Adrenal gland (tissue), 12 donors: ENCODE measurements around the gene RILP. TPM values are rescaled to one million over a fixed set of nuclear protein-coding genes. Genes with fewer than 3 reads are reported as not detected.

Source experiments
- DNase-seq, 7 donors: peaks; one replicate each; pipeline ENCODE4 v3.0.0-alpha.2; 2019 to 2020
- H3K27ac ChIP-seq, 5 donors: fragments of 200-600 bp; sonication (generic) in 4 of 5; 1 replicate in 3 of 5; 2 replicates in 2 of 5; pipeline versions ENCODE4 v1.5.1 to v1.8.0; 2016 to 2020; ENCODE audit warnings: mild to moderate bottlenecking in 1 of 5
- H3K27me3 ChIP-seq: fragments of 200-600 bp; 2 replicates; pipeline ENCODE4 v1.8.0; 2021
- H3K36me3 ChIP-seq, 2 donors: fragments of 200-600 bp; replicated peaks in 1 of 2; 1 replicate in 1 of 2; 2 replicates in 1 of 2; pipeline versions ENCODE4 v1.5.1 to v1.8.0; 2018 to 2022
- H3K4me1 ChIP-seq, 2 donors: fragments of 200-600 bp; replicated peaks in 1 of 2; 1 replicate in 1 of 2; 2 replicates in 1 of 2; pipeline versions ENCODE4 v1.5.1 to v1.8.0; 2018 to 2021
- H3K4me3 ChIP-seq, 4 donors: fragments of 200-600 bp; sonication (generic) in 3 of 4; one replicate each; pipeline ENCODE4 v1.5.1; 2016 to 2018
- H3K9me3 ChIP-seq, 3 donors: fragments of 200-600 bp; sonication (generic) in 1 of 3; replicated peaks in 1 of 3; 1 replicate in 2 of 3; 2 replicates in 1 of 3; pipeline versions ENCODE4 v1.5.1 to v1.8.0; 2016 to 2021
- POLR2A ChIP-seq, 2 donors: fragments of 450-650 bp; IDR thresholded peaks; one replicate each; pipeline ENCODE4 v1.6.1; 2017; ENCODE audit warnings: antibody characterized with exemption in 2 of 2, mild to moderate bottlenecking in 2 of 2, moderate library complexity in 1 of 2
- WGBS, 4 donors: extraction: QIAGEN DNeasy Blood & Tissue Kit in 2 of 4; methylation state at CpG; one replicate each; pipeline versions ENCODE4 v1.1.5 to v1.1.7; 2013 to 2017; 5-methylcytosine and 5-hydroxymethylcytosine counted together
- intact Hi-C, 2 donors: fragments of 100-400 bp; cut with DNase I; formaldehyde crosslinking; loops; one replicate each; pipeline versions ENCODE4 v1.14.1 to v1.15.0; 2022 to 2023
- polyA plus RNA-seq, 3 donors: library from polyadenylated mRNA; stranded (reverse); fragments of 200-250 nt in 2 of 3; fragments of 350-450 nt in 1 of 3; fragmentation: Illumina TruSeq in 1 of 3; extraction: RNeasy Lipid Tissue Mini Kit (QIAGEN cat#74804) in 1 of 3; gene quantifications; one replicate each; pipeline ENCODE4 v1.2.3, GENCODE V29; 2013 to 2014
- total RNA-seq, 9 donors: library from RNA; depleted of rRNA in 4 of 9; stranded (reverse); fragments of >200 nt in 4 of 9; fragments of 120-200 nt in 1 of 9; fragmentation: NEBNext Ultra II Directional in 1 of 9; extraction: Animal tissue kit (Norgen Biotek cat#: 25700) in 1 of 9; gene quantifications; one replicate each; pipeline versions ENCODE4 v1.1.0 to v1.2.4, GENCODE V29; 2013 to 2023
- TF ChIP-seq, protein P1 (sequence below), 6 experiments: fragments of 450-650 bp in 4 of 6; fragments of 200-600 bp in 2 of 6; sonication (generic) in 1 of 6; IDR thresholded peaks; 1 replicate in 5 of 6; 2 replicates in 1 of 6; pipeline versions ENCODE4 v1.5.1 to v1.8.0; 2016 to 2021; ENCODE audit warnings: antibody characterized with exemption in 6 of 6, mild to moderate bottlenecking in 2 of 6, moderate library complexity in 1 of 6
- donor health status: healthy with polysubstance abuse.
- donor health status: Bipolar disorder and iron deficiency.
- donor health status: DM: yes; HTN: yes; CAD: no.
- donor health status: DM: no; HTN: no; CAD: no.
- donor health status: DM: no; HTN: no; CAD: no.
- donor health status: DM: yes; HTN: yes; CAD: no.

The RILP gene
- total and polyA plus RNA-seq, 12 donors, result 13.8 to 78.3 (median 39.2) TPM

DNA sequence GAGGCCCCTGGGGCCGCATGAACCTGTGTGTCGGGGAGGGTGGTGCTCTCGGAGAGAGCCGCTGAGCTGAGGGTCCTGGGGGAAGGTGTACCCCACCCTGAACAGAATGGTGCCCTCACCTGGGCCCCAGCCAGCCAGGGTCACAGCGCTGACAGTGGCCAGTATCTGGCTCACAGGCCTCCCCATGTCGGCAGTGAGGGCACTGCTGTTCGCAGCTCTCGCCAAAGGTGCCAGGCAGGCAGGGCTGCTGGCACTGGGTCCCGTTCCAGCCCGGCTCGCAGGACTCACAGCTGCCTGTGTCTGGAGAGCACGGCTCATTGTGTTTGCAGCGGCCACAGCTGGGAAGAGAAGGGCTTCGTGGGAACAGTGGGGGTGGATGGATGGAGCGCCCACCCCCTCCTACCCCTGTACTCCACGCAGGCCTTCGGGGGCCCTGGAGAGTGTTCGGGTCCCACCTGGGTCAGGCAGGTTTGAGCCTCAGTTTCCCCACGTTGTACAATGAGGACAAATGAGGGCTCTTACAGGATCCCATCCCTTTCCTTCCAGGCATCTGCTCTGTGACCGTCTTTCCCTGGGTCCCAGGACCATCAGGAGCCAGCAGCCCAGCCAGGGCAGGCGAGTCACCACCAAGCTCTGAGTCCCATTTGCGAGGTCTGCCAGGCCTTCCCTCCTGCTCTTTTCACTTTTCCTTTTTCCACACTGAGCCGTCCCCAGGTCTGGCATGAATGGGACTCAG lies 9.2 kb downstream of the RILP start:
- H3K27me3 ChIP-seq, result no peaks in the 10 kb centered on the region
- WGBS, 4 donors, result 72 to 76% (median 74%) methylated on average over 4 to 23 of the region's 23 CpGs
- H3K9me3 ChIP-seq, result no peaks in the 10 kb centered on the region
- intact Hi-C loops, result no loop called here
- H3K27ac ChIP-seq, result no peak overlapping the region
- no peaks in the 10 kb centered on the region for H3K36me3 ChIP-seq
- peaks cover 0 to 10% of the 10 kb centered on the region in 2 donors for H3K4me1 ChIP-seq
- TF ChIP-seq, protein P1, sequence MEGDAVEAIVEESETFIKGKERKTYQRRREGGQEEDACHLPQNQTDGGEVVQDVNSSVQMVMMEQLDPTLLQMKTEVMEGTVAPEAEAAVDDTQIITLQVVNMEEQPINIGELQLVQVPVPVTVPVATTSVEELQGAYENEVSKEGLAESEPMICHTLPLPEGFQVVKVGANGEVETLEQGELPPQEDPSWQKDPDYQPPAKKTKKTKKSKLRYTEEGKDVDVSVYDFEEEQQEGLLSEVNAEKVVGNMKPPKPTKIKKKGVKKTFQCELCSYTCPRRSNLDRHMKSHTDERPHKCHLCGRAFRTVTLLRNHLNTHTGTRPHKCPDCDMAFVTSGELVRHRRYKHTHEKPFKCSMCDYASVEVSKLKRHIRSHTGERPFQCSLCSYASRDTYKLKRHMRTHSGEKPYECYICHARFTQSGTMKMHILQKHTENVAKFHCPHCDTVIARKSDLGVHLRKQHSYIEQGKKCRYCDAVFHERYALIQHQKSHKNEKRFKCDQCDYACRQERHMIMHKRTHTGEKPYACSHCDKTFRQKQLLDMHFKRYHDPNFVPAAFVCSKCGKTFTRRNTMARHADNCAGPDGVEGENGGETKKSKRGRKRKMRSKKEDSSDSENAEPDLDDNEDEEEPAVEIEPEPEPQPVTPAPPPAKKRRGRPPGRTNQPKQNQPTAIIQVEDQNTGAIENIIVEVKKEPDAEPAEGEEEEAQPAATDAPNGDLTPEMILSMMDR (IDR thresholded peaks at IDR 0.05), result no peak
- no peak for TF ChIP-seq POLR2A (IDR thresholded peaks at IDR 0.05)
- no peak overlapping the region for H3K4me3 ChIP-seq
- no peak for DNase-seq

GRCh38 chr17:1639549-1640180 lies 10.0 kb downstream of the RILP start:
- no peak overlapping the region for H3K27ac ChIP-seq
- DNase-seq, result peak in 1 of 7 donors; percentile 82
- H3K4me1 ChIP-seq, result peaks cover 0 to 10% of the 10 kb centered on the region in 2 donors
- intact Hi-C loops, result no loop called here
- H3K36me3 ChIP-seq, result peaks cover 0 to 6% of the 10 kb centered on the region in 2 donors
- no peak overlapping the region for H3K4me3 ChIP-seq
- H3K27me3 ChIP-seq, result no peaks in the 10 kb centered on the region
- WGBS, 4 donors, result 58 to 73% (median 71%) methylated on average over 5 to 11 of the region's 11 CpGs
- H3K9me3 ChIP-seq, result no peaks in the 10 kb centered on the region
- TF ChIP-seq, protein P1 (IDR thresholded peaks at IDR 0.05), result no peak
- TF ChIP-seq POLR2A (IDR thresholded peaks at IDR 0.05), result no peak

GRCh38 chr17:1638624-1639300 lies 10.9 kb downstream of the RILP start:
- 74 to 90% (median 83%) methylated on average over 7 to 19 of the region's 19 CpGs for WGBS, 4 donors
- Histone ChIP-seq H3K9me3 (no peaks in the 10 kb centered on the region), H3K27me3 (no peaks in the 10 kb centered on the region), H3K4me3 (no peak overlapping the region), H3K36me3 (peaks cover 0 to 6% of the 10 kb centered on the region in 2 donors), H3K4me1 (peaks cover 0 to 4% of the 10 kb centered on the region in 2 donors), H3K27ac (no peak overlapping the region)
- intact Hi-C loops, result no loop called here
- TF ChIP-seq, protein P1 (IDR thresholded peaks at IDR 0.05), result no peak
- no peak for TF ChIP-seq POLR2A (IDR thresholded peaks at IDR 0.05)
- no peak for DNase-seq

DNA sequence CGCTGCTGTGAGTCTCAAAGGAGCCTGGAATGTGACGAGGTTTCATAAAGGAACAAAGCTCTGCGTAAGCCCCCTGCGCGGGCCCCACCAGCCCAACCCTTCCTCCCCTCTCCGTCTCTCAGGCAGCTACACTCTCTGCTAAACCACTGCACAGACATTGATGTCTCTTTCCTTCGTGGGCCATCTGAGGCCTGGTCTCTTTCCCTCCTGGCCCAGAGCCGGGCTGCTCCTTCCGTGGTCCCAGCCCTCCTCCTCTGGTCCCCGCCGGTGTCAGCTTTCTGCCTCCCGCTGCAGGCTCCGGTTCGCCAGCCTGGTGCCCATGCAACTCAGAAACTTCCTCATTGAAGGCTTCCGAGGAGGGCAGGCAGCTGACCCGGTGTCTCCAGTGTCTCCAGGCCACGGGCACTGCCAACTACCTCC lies 11.5 kb downstream of the RILP start:
- H3K4me3 ChIP-seq, result no peak overlapping the region
- H3K9me3 ChIP-seq, result no peaks in the 10 kb centered on the region
- H3K27ac ChIP-seq, result no peak overlapping the region
- TF ChIP-seq, protein P1 (IDR thresholded peaks at IDR 0.05), result no peak
- TF ChIP-seq POLR2A (IDR thresholded peaks at IDR 0.05), result no peak
- no peak for DNase-seq
- intact Hi-C loops, result no loop called here
- peaks cover 0 to 6% of the 10 kb centered on the region in 2 donors for H3K36me3 ChIP-seq
- H3K4me1 ChIP-seq, result no peaks in the 10 kb centered on the region
- WGBS, 4 donors, result 78 to 89% (median 84%) methylated on average over 14 to 17 of the region's 17 CpGs
- H3K27me3 ChIP-seq, result no peaks in the 10 kb centered on the region
